Thyroid gland (tissue), 4 donors: ENCODE results near the gene LAMC3. TPM values are rescaled to one million over a fixed set of nuclear protein-coding genes. Genes with fewer than 3 reads are reported as not detected.
"Not testable (repeated sequence)": the region's sequence is repeated elsewhere in the genome, so short reads cannot be mapped to it uniquely, and the experiment has no call there.

Source experiments
- DNase-seq, 2 donors: peaks; one replicate each; pipeline ENCODE4 v3.0.0-alpha.2; 2019
- H3K27ac ChIP-seq, 3 donors: fragments of 200-600 bp; sonication (generic); 1 replicate in 2 of 3; 2 replicates in 1 of 3; pipeline ENCODE4 v1.5.1; 2016 to 2019; ENCODE audit warnings: mild to moderate bottlenecking in 1 of 3, moderate library complexity in 1 of 3
- H3K27me3 ChIP-seq: fragments of 200-600 bp; sonication (generic); one replicate; pipeline ENCODE4 v1.5.1; 2019
- H3K36me3 ChIP-seq, 2 donors: fragments of 200-600 bp; sonication (generic); one replicate each; pipeline ENCODE4 v1.5.1; 2016 to 2019
- H3K4me1 ChIP-seq, 2 donors: fragments of 200-600 bp; sonication (generic); one replicate each; pipeline ENCODE4 v1.5.1; 2017 to 2019
- H3K4me3 ChIP-seq, 3 donors: fragments of 200-600 bp; sonication (generic); replicated peaks in 1 of 3; 1 replicate in 2 of 3; 2 replicates in 1 of 3; pipeline ENCODE4 v1.5.1; 2016; ENCODE audit warnings: mild to moderate bottlenecking in 1 of 3
- H3K9me3 ChIP-seq: fragments of 200-600 bp; sonication (generic); one replicate; pipeline ENCODE4 v1.5.1; 2017
- POLR2A ChIP-seq, 2 donors: fragments of 450-650 bp; IDR thresholded peaks; one replicate each; pipeline ENCODE4 v1.6.1; 2017; ENCODE audit warnings: antibody characterized with exemption in 2 of 2, mild to moderate bottlenecking in 2 of 2, moderate library complexity in 1 of 2
- WGBS, 2 donors: methylation state at CpG; one replicate each; pipeline ENCODE4 v1.1.5; 2017; 5-methylcytosine and 5-hydroxymethylcytosine counted together
- intact Hi-C: fragments of 100-400 bp; cut with DNase I; formaldehyde crosslinking; loops from one replicate; pipeline ENCODE4 v1.15.1; 2023
- total RNA-seq, 4 donors: library from RNA; depleted of rRNA; stranded (reverse); fragments of >200 nt; gene quantifications; one replicate each; pipeline ENCODE4 v1.2.3, GENCODE V29; 2016
- TF ChIP-seq, protein P1 (sequence below), 6 experiments: fragments of 200-600 bp in 3 of 6; fragments of 450-650 bp in 3 of 6; sonication (generic) in 3 of 6; IDR thresholded peaks; one replicate each; pipeline ENCODE4 v1.5.1; 2016 to 2019; ENCODE audit warnings: antibody characterized with exemption in 6 of 6, mild to moderate bottlenecking in 2 of 6, inconsistent platforms in 1 of 6, moderate library complexity in 1 of 6

Gene LAMC3
- total RNA-seq, 4 donors from 2014 or later, result 0.81 to 11.1 (median 3.2) TPM

DNA sequence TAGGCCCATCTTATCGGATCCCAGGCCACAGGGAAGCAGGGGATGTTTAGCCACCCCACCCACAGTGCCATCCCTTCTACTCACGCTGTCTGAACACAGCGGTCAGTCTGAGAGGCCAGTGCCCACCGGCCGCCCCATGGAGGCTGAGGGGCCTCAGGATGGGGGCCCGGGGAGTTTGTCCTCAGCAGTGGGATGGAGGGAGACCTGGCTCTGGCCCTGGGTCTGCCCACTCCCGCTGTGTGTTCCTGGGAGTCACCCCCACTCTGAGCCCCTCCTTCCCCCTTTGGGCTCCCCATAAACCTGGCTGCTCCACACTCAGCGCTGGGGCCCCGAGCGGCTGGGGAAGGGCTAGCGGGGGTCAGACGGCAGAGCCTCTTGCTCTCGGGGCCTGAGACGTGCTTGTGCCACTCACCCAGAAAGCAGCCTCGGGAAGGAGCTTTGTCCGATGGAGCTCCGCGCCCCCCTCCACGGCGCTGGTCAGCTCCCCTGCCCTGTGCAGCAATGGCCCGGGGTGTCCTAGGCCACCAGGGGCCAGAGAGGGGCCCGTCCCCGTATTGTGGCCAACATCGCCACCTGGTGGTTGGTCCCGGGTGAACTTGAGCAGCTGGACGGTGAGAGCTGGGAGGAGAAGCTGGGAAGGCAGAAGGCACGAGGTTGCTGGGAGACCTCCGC is 10.9 kb upstream of the LAMC3 start:
- no peaks in the 10 kb centered on the region for H3K9me3 ChIP-seq
- no peak for TF ChIP-seq POLR2A (IDR thresholded peaks at IDR 0.05)
- TF ChIP-seq, protein P1, sequence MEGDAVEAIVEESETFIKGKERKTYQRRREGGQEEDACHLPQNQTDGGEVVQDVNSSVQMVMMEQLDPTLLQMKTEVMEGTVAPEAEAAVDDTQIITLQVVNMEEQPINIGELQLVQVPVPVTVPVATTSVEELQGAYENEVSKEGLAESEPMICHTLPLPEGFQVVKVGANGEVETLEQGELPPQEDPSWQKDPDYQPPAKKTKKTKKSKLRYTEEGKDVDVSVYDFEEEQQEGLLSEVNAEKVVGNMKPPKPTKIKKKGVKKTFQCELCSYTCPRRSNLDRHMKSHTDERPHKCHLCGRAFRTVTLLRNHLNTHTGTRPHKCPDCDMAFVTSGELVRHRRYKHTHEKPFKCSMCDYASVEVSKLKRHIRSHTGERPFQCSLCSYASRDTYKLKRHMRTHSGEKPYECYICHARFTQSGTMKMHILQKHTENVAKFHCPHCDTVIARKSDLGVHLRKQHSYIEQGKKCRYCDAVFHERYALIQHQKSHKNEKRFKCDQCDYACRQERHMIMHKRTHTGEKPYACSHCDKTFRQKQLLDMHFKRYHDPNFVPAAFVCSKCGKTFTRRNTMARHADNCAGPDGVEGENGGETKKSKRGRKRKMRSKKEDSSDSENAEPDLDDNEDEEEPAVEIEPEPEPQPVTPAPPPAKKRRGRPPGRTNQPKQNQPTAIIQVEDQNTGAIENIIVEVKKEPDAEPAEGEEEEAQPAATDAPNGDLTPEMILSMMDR (IDR thresholded peaks at IDR 0.05), result peak in 3 of 6 experiments; percentile 37 to 49 (median 47)
- H3K27ac ChIP-seq, result no peak overlapping the region
- WGBS, 2 donors, result 48 to 63% methylated on average over 3 to 9 of the region's 28 CpGs
- H3K36me3 ChIP-seq, result no peaks in the 10 kb centered on the region
- no peaks in the 10 kb centered on the region for H3K4me1 ChIP-seq
- intact Hi-C loops, result no loop called here
- no peaks in the 10 kb centered on the region for H3K27me3 ChIP-seq
- no peak overlapping the region for H3K4me3 ChIP-seq
- peak; percentile 34 to 44 for DNase-seq

DNA sequence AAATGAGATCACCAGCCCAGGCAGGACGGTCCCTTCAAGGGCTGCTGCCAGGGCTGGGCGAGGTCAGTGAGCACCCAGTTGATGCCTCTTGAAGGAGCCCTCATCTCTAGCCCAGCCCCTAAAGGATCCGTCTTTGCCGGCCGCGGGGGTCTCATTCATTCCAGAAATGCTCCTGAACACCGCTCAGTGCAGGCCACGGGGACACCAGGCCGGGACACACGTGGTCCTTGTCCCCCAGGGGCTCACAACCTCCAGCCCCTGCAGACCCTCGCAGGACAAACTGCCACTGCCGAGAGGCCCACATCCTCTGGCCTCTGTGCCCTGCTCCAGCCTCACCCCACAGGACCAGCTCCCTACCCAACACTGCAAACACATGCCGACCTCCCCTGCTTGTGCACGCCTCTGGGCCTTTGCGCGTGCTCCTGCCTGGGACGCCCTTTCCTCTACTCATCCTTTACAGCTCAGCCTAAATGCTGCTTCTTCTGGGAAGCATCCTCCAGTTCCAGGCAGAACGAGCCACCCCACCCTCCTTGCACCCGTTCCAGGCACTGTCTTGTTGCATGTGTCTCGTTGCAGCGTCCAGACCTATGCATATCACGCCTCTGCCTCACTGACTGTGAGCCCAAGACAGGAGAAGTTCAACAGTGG is 10.3 kb upstream of the LAMC3 start:
- Histone ChIP-seq H3K9me3 (no peaks in the 10 kb centered on the region), H3K4me1 (no peaks in the 10 kb centered on the region), H3K27ac (no peak overlapping the region), H3K27me3 (no peaks in the 10 kb centered on the region), H3K4me3 (no peak overlapping the region), H3K36me3 (no peaks in the 10 kb centered on the region)
- intact Hi-C loops, result no loop called here
- WGBS, 2 donors, result 63 to 66% methylated on average over 15 to 16 of the region's 22 CpGs
- TF ChIP-seq, protein P1 (IDR thresholded peaks at IDR 0.05), result no peak
- TF ChIP-seq POLR2A (IDR thresholded peaks at IDR 0.05), result no peak
- no peak for DNase-seq

DNA sequence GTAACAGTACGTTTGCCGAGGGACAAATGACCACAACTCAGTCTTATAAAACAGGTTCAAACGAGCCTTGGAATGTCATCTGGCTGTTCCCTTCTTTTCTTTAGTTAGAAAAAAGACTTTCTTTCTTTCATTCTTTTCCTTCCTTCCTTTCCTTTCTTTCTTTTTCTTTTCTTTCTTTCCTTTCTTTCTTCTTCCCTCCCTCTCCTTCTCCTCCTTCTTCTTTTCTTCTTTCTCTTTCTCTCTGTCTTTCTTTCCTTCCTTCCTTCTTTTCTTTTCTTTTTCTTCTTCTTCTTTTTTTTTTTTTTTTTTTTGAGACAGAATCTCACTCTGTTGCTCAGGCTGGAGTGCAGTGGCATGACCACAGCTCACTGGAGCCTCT is 9.7 kb upstream of the LAMC3 start:
- WGBS, 2 donors, result 69 to 83% methylated on average over 3 of the region's 3 CpGs
- H3K4me1 ChIP-seq, result no peaks in the 10 kb centered on the region
- intact Hi-C loops, result no loop called here
- TF ChIP-seq POLR2A (IDR thresholded peaks at IDR 0.05), result no peak
- TF ChIP-seq, protein P1 (IDR thresholded peaks at IDR 0.05), result no peak
- no peaks in the 10 kb centered on the region for H3K27me3 ChIP-seq
- DNase-seq, result no peak
- H3K9me3 ChIP-seq, result no peaks in the 10 kb centered on the region
- no peak overlapping the region for H3K27ac ChIP-seq
- H3K36me3 ChIP-seq, result no peaks in the 10 kb centered on the region
- no peak overlapping the region for H3K4me3 ChIP-seq

DNA sequence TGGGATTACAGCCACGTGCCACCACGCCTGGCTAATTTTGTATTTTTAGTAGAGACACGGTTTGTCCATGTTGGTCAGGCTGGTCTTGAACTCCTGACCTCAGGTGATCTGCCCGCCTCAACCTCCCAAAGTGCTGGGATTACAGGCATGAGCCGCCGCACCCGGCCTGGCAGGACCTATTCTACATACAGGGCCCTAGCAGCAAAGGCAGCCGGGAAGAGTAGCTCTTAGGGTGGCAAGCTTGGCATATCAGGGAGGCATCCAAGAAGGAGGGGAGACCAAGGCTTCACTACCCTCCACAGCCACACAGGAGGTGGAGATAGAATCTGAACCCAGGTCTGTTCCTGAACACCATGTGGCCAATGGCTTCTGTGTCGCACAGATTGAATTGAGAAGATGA is 8.4 kb upstream of the LAMC3 start:
- H3K4me3 ChIP-seq, H3K36me3 ChIP-seq, H3K27ac ChIP-seq, H3K9me3 ChIP-seq, DNase-seq, H3K27me3 ChIP-seq, H3K4me1 ChIP-seq, intact Hi-C loops: not testable (repeated sequence)
- 73% methylated on average over 7 to 9 of the region's 9 CpGs for WGBS, 2 donors

DNA sequence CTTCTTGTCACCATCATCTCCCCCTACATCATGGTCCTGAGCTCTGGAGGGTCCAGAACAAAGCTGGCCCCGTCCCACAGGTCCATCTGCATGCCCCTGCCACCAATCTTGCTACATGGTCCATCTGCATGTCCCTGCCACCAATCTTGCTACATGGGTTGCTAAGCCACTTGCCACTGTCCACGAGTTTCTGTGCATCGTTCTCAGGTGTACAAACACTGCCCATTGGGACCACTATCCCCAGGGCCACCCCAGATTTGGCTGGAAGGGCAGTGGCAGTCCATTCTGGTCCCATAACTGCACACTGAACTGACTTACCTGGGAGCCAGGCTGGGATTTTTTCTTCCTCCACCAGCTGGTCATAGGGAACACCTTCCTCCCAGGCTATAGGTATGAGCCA is 8.0 kb upstream of the LAMC3 start:
- TF ChIP-seq, protein P1 (IDR thresholded peaks at IDR 0.05), result no peak
- no peak for TF ChIP-seq POLR2A (IDR thresholded peaks at IDR 0.05)
- 55 to 75% methylated on average over 3 of the region's 3 CpGs for WGBS, 2 donors
- intact Hi-C loops, result no loop called here
- no peak overlapping the region for H3K4me3 ChIP-seq
- no peaks in the 10 kb centered on the region for H3K36me3 ChIP-seq
- no peak overlapping the region for H3K27ac ChIP-seq
- no peak for DNase-seq
- no peaks in the 10 kb centered on the region for H3K27me3 ChIP-seq
- no peaks in the 10 kb centered on the region for H3K9me3 ChIP-seq
- H3K4me1 ChIP-seq, result no peaks in the 10 kb centered on the region
